Right lung (tissue), 5 donors: ENCODE results near the gene IRF8. TPM values are rescaled to one million over a fixed set of nuclear protein-coding genes. Genes with fewer than 3 reads are reported as not detected.
"Not testable (repeated sequence)": the region's sequence is repeated elsewhere in the genome, so short reads cannot be mapped to it uniquely, and the experiment has no call there.

Source experiments
- DNase-seq, 2 donors: peaks; one replicate each; pipeline ENCODE4 v3.0.0-alpha.2; 2013
- polyA plus RNA-seq, 5 donors: library from polyadenylated mRNA; unstranded; fragments of 120-200 nt; gene quantifications; one replicate each; pipeline versions ENCODE4 v1.2.1 to v1.2.3, GENCODE V29; 2013; ENCODE audit warnings: inconsistent platforms in 1 of 5, low replicate concordance in 1 of 5; ENCODE audit not compliant: insufficient read length in 5 of 5, insufficient read depth in 1 of 5

The IRF8 gene
- polyA plus RNA-seq, 5 donors = 10.2 to 13.8 (median 12.6) TPM

GRCh38 chr16:85891033-85891775 is 7.8 kb upstream of the IRF8 start:
- DNase-seq = no peak

DNA sequence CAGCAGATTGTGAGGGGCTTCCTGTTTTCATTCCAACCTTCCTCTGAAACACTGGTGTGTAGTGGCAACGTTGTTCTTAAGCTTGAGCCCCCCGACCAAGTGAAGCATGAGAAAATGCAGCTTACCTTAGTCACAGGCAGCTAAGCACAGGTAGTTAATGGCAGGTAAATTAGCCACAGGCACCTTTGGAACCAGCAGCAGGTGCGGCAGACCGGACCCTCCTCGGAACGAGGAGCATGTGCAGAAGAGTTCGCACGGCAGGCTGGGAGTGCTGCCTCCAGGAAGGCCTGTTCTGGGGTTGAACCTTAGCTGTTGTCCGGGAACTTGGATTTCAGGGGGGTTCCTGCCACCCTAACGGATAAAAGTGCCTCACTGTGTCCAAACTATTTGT is 7.2 kb upstream of the IRF8 start:
- DNase-seq = no peak

GRCh38 chr16:85892760-85893159 is 6.2 kb upstream of the IRF8 start:
- no peak for DNase-seq

DNA sequence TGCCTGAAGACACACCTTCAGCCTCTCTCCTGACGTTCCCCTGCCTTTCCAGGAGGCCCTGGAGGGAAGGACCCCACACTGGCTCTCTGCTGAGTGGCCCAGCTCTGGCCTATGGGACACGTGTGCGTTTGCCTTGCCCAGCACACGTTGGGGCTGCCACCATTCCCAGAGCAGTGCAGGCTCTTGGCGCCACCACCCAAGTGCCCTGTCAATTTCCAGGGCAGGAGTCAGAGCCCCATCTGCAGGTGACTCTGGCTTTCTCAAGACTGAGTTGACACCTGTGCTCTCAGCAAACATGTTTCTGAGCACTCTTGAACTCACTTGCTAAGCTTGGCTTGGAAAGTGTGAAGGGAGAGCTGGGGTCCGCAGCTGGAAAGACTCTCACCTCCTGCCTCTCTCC is 4.7 kb upstream of the IRF8 start:
- no peak for DNase-seq

- DNase-seq = no peak
These were observed 1.6 kb upstream of the IRF8 start for GRCh38 chr16:85897382-85897781.

GRCh38 chr16:85899444-85899843 is 482 bp downstream of the IRF8 start:
- no peak for DNase-seq

- DNase-seq = no peak
These were observed 1.2 kb downstream of the IRF8 start for GRCh38 chr16:85900027-85900792.

DNA sequence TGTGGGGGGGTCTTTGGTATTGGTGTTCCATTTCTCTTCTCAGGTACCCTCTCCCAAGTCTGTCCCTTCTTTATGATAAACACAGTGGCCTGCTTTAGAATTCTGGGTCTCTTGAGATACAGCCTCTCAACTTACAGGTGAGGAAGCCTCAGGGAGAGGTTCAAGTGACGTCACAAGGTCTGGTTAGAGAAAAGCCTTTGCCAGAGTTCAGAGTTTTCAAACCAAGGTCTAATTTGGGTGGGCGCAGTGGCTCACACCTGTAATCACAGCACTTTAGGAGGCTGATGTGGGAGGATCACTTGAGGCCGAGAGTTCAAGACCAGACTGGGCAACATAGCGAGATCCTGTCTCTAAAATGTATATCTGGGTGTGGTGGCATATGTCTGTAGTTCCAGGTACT is 2.1 kb downstream of the IRF8 start:
- DNase-seq = no peak

- DNase-seq = no peak
These were observed 2.9 kb downstream of the IRF8 start for GRCh38 chr16:85901773-85902365.

DNA sequence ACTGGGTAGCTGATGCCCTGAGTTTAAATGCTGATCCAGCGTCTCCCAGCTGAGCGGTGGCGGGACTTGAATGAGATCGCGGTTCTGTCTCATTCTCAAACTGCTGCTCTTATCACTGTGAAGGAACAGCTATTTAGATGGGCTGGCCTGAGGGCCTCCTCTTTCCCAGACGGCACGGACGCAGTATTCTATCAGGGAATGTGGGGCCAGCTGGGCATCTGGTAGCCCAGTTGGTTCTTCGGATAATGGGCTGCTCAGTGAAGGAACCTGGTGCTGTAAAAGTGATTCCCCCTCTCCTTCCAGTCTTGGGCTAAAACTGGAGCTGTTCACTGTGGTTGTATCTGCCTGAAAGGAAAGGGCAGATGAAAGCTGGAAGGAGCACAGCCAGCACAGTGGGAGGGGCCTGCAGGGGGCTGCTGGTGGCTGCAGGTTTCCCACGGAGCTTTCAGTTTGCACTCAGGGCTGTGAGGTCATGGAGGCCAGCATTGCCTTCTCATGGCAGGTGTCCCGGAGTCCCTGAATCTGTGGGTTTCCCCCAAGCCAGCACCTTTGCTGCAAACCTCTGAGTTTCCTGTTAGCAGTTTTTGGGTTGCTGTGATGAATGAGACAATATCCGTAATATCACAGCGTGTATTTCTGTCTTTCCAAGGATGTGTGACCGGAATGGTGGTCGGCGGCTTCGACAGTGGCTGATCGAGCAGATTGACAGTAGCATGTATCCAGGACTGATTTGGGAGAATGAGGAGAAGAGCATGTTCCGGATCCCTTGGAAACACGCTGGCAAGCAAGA is 3.6 kb downstream of the IRF8 start:
- no peak for DNase-seq

- no peak for DNase-seq
These were observed 4.6 kb downstream of the IRF8 start for GRCh38 chr16:85903559-85903958.

DNA sequence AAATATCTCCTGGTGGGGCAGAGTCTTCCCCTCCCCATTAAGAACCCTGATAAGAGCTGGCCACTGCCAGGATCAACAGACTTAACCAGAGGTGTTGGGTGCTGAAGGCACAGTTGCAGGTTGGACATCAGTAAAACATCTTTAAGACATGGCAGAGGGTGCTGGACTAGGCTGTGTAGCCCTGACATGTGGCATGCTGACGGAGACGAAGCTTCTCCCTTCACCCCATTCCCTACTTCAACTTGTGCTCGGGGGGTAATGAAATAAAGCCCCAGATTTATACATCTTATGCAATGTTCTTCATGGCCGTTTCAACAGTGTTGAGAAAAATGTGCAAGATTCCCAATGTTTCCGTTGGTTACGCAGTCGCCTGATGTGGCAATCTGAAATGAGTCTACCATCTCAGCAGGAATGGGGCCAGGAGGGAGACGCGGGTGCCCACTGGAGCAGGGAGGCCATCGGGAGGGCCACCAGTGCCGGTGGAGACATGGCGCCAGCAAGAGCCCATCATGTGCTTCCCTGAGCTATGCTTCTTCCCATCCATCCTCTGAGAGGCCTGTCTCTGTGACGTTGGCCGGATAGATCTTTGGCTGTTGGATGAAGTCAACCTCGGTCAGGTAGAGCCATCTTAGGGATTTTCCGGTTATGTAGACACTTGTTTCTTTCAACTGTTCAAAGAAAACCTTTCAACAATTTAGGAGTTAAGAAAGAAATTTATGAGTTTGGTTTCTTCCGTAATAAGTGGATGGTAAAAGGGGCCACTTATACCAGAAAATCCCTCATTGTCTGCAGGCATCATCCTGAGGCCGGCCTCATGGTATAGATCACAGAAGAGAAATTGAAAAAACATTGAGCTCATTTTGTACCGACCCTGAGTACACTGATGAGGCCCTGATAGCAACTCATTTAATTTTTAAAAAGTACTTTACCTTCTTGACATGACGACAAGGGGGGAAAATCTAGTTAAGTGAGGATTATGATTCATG is 6.4 kb downstream of the IRF8 start:
- no peak for DNase-seq

- no peak for DNase-seq
These were observed 7.4 kb downstream of the IRF8 start for GRCh38 chr16:85906349-85906748.

GRCh38 chr16:85907231-85907630 is 8.3 kb downstream of the IRF8 start:
- not testable (repeated sequence) for DNase-seq

GRCh38 chr16:85908444-85908843 is 9.5 kb downstream of the IRF8 start:
- no peak for DNase-seq

DNA sequence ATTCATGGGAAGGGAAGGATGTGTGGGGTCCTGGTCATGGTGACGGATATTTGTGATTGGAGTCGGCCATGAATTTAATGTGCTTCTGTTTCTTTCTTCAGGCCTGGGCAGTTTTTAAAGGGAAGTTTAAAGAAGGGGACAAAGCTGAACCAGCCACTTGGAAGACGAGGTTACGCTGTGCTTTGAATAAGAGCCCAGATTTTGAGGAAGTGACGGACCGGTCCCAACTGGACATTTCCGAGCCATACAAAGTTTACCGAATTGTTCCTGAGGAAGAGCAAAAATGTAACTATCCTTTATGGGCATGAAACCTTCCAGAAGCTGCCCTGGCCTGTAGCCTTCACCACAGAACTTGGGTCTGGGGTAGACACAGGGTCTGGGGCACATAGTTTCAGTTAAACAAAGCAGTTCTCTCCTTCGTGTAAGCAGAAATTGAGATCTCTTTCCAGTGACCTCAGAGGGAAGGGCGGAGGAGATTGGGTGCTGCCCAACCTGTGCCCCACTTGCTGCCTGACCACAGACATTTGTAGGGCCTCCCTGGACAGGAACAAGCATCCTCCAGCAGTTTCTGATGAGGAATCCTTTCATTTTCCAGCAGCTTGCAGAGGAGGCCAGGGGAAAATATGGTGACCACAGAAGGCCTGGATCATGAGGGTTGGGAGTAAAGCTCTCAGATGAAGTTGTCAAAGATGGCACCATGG is 10.1 kb downstream of the IRF8 start:
- DNase-seq = no peak

DNA sequence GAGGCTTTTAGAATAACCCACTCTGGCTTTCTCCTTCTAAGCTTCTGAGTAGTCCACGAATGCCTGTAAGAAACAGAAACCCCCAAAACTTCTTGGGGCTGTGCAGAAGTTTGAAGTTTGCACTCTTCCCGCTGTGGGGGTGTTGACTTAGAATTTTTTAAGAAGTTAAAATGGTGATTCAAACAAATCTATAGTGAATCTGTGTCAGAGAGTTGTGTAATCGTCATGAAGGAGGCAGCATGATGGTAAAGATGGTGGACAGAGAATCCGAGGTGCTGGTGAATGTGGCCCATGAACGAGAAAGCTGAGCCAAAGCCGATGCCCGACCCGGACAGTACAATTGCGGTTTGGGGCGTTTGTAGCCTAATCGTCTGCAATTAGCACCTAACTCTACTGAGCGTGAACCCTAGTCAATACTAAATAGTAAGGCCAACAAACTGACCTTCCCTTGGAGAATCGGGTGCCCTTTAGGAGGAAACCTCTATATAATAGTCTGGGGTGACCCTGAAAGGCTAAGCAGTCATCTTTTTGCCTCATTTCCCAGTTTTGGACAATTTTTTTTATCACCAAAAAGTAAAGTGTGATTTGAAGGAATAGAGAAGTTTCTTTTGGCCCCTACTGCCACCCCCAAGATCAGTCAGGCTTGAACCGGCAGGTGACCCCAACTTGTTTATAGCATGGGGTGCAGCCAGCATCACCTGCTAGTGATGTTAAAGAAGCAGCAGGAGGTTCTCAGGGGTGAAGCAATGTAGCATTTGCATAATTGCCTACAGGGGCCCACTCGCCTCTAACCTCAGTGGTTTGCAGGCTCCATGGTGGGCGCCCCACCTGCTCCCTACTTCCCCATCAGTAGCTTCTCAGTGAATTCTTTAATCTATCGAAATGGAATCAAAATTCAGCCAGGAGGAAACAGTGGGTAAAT is 11.2 kb downstream of the IRF8 start:
- no peak for DNase-seq

DNA sequence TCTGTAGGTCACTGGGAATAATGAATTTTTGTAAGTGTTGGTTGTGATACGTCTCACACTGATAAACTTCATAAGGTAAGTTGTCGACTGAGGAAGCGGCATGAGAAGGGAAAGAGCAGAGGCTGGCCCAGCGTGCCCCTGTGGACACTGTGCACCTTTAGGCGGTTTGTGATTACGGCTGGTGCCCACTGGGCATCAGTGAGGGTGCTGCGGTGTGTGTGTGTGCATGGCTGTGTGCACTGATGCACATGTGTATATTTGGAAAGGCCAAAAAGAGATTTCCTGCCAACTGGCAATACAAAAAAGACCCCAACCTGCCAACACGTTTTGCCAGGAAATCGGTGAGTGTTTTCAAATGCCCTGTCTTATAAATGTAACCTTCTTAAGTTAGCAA is 11.9 kb downstream of the IRF8 start:
- DNase-seq = no peak

DNA sequence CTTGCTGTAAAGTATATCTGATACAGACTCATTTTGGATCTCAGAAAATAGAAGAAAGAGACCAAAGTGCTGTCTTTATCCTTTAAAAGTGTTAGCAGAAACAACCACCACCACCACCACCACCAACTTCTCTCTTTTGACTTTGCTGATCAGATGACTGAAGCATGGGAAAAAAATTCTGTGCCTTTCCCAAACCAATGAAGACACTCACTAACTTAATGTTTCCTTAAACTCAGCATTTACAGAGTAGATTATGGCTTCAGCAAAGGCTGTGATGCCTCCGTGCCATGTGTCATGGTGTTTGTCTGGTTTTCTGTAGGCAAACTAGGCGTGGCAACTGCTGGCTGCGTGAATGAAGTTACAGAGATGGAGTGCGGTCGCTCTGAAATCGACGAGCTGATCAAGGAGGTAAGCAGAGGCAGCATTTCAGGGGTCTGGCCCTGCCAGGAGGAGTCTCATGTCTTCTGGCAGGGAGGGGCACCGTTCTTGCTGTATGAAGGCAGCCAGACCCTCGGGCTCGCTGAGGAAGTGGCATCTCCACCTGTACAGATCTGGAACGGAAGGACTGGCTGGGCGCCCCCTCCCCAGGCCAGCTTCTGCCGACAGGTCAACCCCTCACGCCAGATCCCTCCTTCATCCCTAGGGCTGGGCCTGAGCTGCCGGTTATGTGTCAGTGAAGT is 12.4 kb downstream of the IRF8 start:
- DNase-seq = no peak
